ENCODE results near the gene SIAH1. TPM values are rescaled to one million over a fixed set of nuclear protein-coding genes. Genes with fewer than 3 reads are reported as not detected.

The SIAH1 gene
- total RNA-seq, 1 experiment from 2014 or later, result 33.2 TPM

DNA sequence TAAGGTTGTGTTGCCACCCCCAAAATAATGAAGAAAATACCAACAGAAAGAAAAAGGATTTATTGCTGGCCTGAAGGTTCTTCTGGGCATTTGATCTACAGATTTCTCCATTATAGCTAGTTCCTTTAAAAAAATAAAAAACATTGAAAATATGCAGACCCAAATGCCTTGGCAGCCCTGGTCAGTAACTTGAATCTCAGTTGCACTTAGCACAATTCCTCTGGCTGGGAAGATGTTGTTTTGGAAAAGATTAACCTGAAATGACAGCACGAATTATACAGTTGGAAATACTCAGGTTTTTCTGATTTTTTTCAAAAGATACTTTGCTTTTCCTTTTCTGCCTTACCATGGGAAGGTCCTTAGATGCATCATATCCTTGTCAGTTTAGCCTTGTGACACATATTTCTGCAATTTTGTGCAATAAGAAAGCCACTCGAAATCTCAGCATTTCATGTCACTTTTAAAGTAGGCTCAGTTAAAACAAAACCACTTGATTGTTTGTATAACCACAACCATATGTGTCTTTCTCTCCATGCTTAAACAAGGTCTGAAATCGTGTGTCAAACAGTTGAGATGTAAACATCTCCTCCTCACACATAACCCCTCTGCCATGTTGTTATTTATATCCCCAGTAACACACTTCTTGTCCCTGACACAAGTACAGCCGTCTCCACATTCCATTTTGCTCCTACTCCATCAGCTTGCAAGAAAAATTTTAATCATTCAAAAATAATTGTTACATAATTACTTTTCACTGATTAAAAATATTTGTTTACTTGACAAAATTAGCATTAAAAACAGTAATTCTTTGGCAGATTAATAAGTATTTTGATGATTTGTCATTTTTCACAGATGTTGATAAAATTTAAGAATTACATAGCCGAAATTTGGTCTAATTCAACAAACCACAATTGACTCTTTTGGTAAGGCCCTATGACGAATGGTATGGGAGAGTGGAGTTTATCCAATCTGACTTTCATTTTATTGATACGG is 61.1 kb downstream of the SIAH1 start:
- TF ChIP-seq, protein P1, sequence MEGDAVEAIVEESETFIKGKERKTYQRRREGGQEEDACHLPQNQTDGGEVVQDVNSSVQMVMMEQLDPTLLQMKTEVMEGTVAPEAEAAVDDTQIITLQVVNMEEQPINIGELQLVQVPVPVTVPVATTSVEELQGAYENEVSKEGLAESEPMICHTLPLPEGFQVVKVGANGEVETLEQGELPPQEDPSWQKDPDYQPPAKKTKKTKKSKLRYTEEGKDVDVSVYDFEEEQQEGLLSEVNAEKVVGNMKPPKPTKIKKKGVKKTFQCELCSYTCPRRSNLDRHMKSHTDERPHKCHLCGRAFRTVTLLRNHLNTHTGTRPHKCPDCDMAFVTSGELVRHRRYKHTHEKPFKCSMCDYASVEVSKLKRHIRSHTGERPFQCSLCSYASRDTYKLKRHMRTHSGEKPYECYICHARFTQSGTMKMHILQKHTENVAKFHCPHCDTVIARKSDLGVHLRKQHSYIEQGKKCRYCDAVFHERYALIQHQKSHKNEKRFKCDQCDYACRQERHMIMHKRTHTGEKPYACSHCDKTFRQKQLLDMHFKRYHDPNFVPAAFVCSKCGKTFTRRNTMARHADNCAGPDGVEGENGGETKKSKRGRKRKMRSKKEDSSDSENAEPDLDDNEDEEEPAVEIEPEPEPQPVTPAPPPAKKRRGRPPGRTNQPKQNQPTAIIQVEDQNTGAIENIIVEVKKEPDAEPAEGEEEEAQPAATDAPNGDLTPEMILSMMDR (conservative IDR thresholded peaks at IDR 0.05), result no peak
- no peaks in the 10 kb centered on the region for H3K27me3 Mint-ChIP-seq (ENCODE audit: low read depth)

More for the DNA sequence above, 61.1 kb downstream of the SIAH1 start:
- H4K5ac ChIP-seq (ENCODE audit: insufficient read length, low read depth, low read length), result no peak overlapping the region
- Mint-ChIP-seq H3K27ac (no peak overlapping the region), H3K4me1 (no peaks in the 10 kb centered on the region), H3K4me3 (no peak overlapping the region), H3K36me3 (ENCODE audit: insufficient read depth in 1 of 3, low read depth in 3 of 3) (0 out of 7 replicates have a peak, but pooled peaks cover 0 to 1% (median 0%) of the 10 kb centered on the region in 3 experiments), H3K9me3 (no peaks in the 10 kb centered on the region)
- H3K18ac ChIP-seq (ENCODE audit: insufficient read length, low read depth, low read length), result no peak overlapping the region
- no peak overlapping the region for H4K8ac ChIP-seq (replicated peaks; ENCODE audit: insufficient read length, low read depth, low read length)
- no peak overlapping the region for H2BK15ac ChIP-seq (ENCODE audit: low read depth, low read length)
- H3K4ac ChIP-seq (ENCODE audit: low read depth, low read length), result no peak overlapping the region
- no peak overlapping the region for H3T11ph ChIP-seq (ENCODE audit: low read length)
- no peaks in the 10 kb centered on the region for H3K9me3 ChIP-seq (ENCODE audit: control insufficient read depth, low read depth, low read length)
- H2BK5ac ChIP-seq (ENCODE audit: insufficient read length, low read length), result no peak overlapping the region
- H4K91ac ChIP-seq (ENCODE audit: insufficient read length, low read depth, low read length), result no peak overlapping the region
- no peaks in the 10 kb centered on the region for H3K79me2 ChIP-seq (ENCODE audit: insufficient read depth, low read length)
- H3K23ac ChIP-seq (ENCODE audit: insufficient read length, low read depth, low read length), result no peak overlapping the region
- DNase-seq, result no peak
- H3K56ac ChIP-seq (ENCODE audit: insufficient read length, low read depth, low read length), result no peak overlapping the region
- H3K9ac ChIP-seq (ENCODE audit: extremely low read depth, insufficient read length, low read length), result no peak overlapping the region
- no peak overlapping the region for H2BK12ac ChIP-seq (ENCODE audit: insufficient read length, low read depth, low read length)
- H3K4me2 ChIP-seq (ENCODE audit: insufficient read depth, insufficient read length, low read length), result no peak overlapping the region
- WGBS (ENCODE audit: extremely low coverage, insufficient read length, low lambda C conversion rate), result no CpG with 5 or more reads among the region's 7 CpGs
- no peaks in the 10 kb centered on the region for H3K79me1 ChIP-seq (ENCODE audit: insufficient read depth, low read depth, low read length, poor library complexity, severe bottlenecking)
- H3K4me1 ChIP-seq (ENCODE audit: insufficient read depth, low read length), result no peaks in the 10 kb centered on the region
- no peak overlapping the region for H2AFZ ChIP-seq (ENCODE audit: low read length)
- H3K23me2 ChIP-seq (ENCODE audit: insufficient read length, low read depth, low read length, poor library complexity, severe bottlenecking), result no peaks in the 10 kb centered on the region
- H2BK120ac ChIP-seq (ENCODE audit: low read depth, low read length, poor library complexity, severe bottlenecking), result no peak overlapping the region
- H2BK20ac ChIP-seq (ENCODE audit: low read depth, low read length, poor library complexity, severe bottlenecking), result no peak overlapping the region
- no peak overlapping the region for H2AK5ac ChIP-seq (ENCODE audit: insufficient read length, low read length)
- H3K14ac ChIP-seq (ENCODE audit: insufficient read depth, low read length), result no peak overlapping the region
- H3K27me3 ChIP-seq (ENCODE audit: insufficient read depth, low read length), result no peaks in the 10 kb centered on the region
- no peak overlapping the region for H3K27ac ChIP-seq (ENCODE audit: insufficient read length, low read depth, low read length)
- no peaks in the 10 kb centered on the region for H4K20me1 ChIP-seq (ENCODE audit: control insufficient read depth, insufficient read depth, insufficient read length)
